Mesenteric fat pad (tissue), 1 donor: ENCODE measurements around the gene CTSW. TPM values are rescaled to one million over a fixed set of nuclear protein-coding genes. Genes with fewer than 3 reads are reported as not detected.
"Not testable (repeated sequence)": the region's sequence is repeated elsewhere in the genome, so short reads cannot be mapped to it uniquely, and the experiment has no call there.

Experiments used
- DNase-seq: peaks from one replicate; pipeline ENCODE4 v3.0.0-alpha.2; 2020; ENCODE audit warnings: low spot score
- long read RNA-seq: library from polyadenylated mRNA; unstranded; transcript quantifications from one replicate; pipeline ENCODE4 v2.0.0, GENCODE V29; 2020
- total RNA-seq: library from RNA; stranded (reverse); fragmentation: NEBNext Ultra II Directional; extraction: Animal tissue kit (Norgen Biotek cat#: 25700); gene quantifications from one replicate; pipeline ENCODE4 v1.2.1, GENCODE V29; 2021
- donor health status: DM: yes; HTN: yes; CAD: no.

The CTSW gene
- 1.3 TPM for total RNA-seq
- long read RNA-seq, partial matches to known transcripts, result 0 of 3 reads
- long read RNA-seq, other reads (novel, unspliced or antisense), result 0 of 3 reads

GRCh38 chr11:65879617-65880016 is at the start of gene CTSW:
CTSW (plus strand) TSS chr11:65879837; CDS start chr11:65879855, 18 bp downstream.
- DNase-seq, result no peak

- DNase-seq, result not testable (repeated sequence)
Measured at GRCh38 chr11:65832231-65832630, 47.4 kb upstream of the CTSW start.

- peak; percentile 99 for DNase-seq
Measured at GRCh38 chr11:65833297-65834030, 46.2 kb upstream of the CTSW start, which contains the start of gene SNX32. SNX32 (plus strand) TSS chr11:65833963; CDS start chr11:65834066, 103 bp downstream.

- no peak for DNase-seq
Measured at GRCh38 chr11:65834202-65834601, 45.4 kb upstream of the CTSW start.

GRCh38 chr11:65842144-65842543 is 37.5 kb upstream of the CTSW start:
- no peak for DNase-seq

- DNase-seq, result no peak
Measured at GRCh38 chr11:65843811-65844210, 35.8 kb upstream of the CTSW start.

GRCh38 chr11:65844231-65844872 is 35.3 kb upstream of the CTSW start:
- peak; percentile 47 for DNase-seq

GRCh38 chr11:65847746-65848145 is 31.9 kb upstream of the CTSW start:
- DNase-seq, result no peak

GRCh38 chr11:65848693-65849092 is 30.9 kb upstream of the CTSW start:
- not testable (repeated sequence) for DNase-seq

- DNase-seq, result peak; percentile 49
Measured at GRCh38 chr11:65849366-65849765, 30.3 kb upstream of the CTSW start.

- peak; percentile 83 for DNase-seq
Measured at GRCh38 chr11:65849771-65850216, 29.8 kb upstream of the CTSW start.

GRCh38 chr11:65850217-65851082 is 29.2 kb upstream of the CTSW start:
- peak; percentile 83 for DNase-seq

GRCh38 chr11:65851083-65851579 is 28.5 kb upstream of the CTSW start:
- DNase-seq, result peak; percentile 86

GRCh38 chr11:65851811-65852507 is 27.7 kb upstream of the CTSW start:
- DNase-seq, result peak; percentile 73

GRCh38 chr11:65852508-65853245 is 27.0 kb upstream of the CTSW start:
- peak; percentile 90 for DNase-seq

GRCh38 chr11:65853246-65853979 is 26.2 kb upstream of the CTSW start:
- DNase-seq, result peak; percentile 30

- DNase-seq, result peak; percentile 84
Measured at GRCh38 chr11:65854161-65854592, 25.5 kb upstream of the CTSW start.

GRCh38 chr11:65854852-65855837 is 24.5 kb upstream of the CTSW start:
- DNase-seq, result peak; percentile 84
